ENCODE data around the gene USP37. TPM values are rescaled to one million over a fixed set of nuclear protein-coding genes. Genes with fewer than 3 reads are reported as not detected.

USP37 gene
- total RNA-seq = 7.9 and 11.8 TPM in 2 replicates

- peak; percentile 95 for DNase-seq (ENCODE audit: low read depth, low spot score)
These were observed at the start of gene USP37, which contains the start of gene CNOT9 for GRCh38 chr2:218568190-218569037. Gene USP37, minus strand, starts transcription at chr2:218568351. Its CDS starts 9,698 bp downstream, at chr2:218558653. Gene CNOT9, plus strand, starts transcription at chr2:218568839. Its CDS starts 116 bp downstream, at chr2:218568955.

- DNase-seq (ENCODE audit: low read depth, low spot score) = no peak
These were observed 47.7 kb upstream of the USP37 start for GRCh38 chr2:218615868-218616315.

- DNase-seq (ENCODE audit: low read depth, low spot score) = peak; percentile 49
These were observed 39.4 kb upstream of the USP37 start, which contains the start of gene PLCD4 for GRCh38 chr2:218607436-218608115. Gene PLCD4, plus strand, starts transcription at chr2:218607899. Its CDS starts 7,841 bp downstream, at chr2:218615740.

GRCh38 chr2:218605432-218605831 lies 37.3 kb upstream of the USP37 start:
- DNase-seq (ENCODE audit: low read depth, low spot score) = no peak

GRCh38 chr2:218585541-218585940 lies 17.4 kb upstream of the USP37 start:
- DNase-seq (ENCODE audit: low read depth, low spot score) = no peak

- no peak for DNase-seq (ENCODE audit: low read depth, low spot score)
These were observed 16.1 kb upstream of the USP37 start for GRCh38 chr2:218583983-218584850.

- DNase-seq (ENCODE audit: low read depth, low spot score) = no peak
These were observed 13.9 kb upstream of the USP37 start for GRCh38 chr2:218582076-218582475.

GRCh38 chr2:218578272-218578877 lies 10.2 kb upstream of the USP37 start:
- DNase-seq (ENCODE audit: low read depth, low spot score) = no peak

GRCh38 chr2:218577482-218578220 lies 9.5 kb upstream of the USP37 start:
- no peak for DNase-seq (ENCODE audit: low read depth, low spot score)

- no peak for DNase-seq (ENCODE audit: low read depth, low spot score)
These were observed 8.7 kb upstream of the USP37 start for GRCh38 chr2:218576854-218577253.

- no peak for DNase-seq (ENCODE audit: low read depth, low spot score)
These were observed 2.7 kb upstream of the USP37 start for GRCh38 chr2:218570850-218571249.

- no peak for DNase-seq (ENCODE audit: low read depth, low spot score)
These were observed 1.7 kb upstream of the USP37 start for GRCh38 chr2:218569661-218570500.

- DNase-seq (ENCODE audit: low read depth, low spot score) = no peak
These were observed 884 bp upstream of the USP37 start for GRCh38 chr2:218569038-218569431.

GRCh38 chr2:218567797-218568189 lies 358 bp downstream of the USP37 start:
- DNase-seq (ENCODE audit: low read depth, low spot score) = no peak

GRCh38 chr2:218566296-218566695 lies 1.9 kb downstream of the USP37 start:
- DNase-seq (ENCODE audit: low read depth, low spot score) = no peak

GRCh38 chr2:218564056-218564455 lies 4.1 kb downstream of the USP37 start:
- no peak for DNase-seq (ENCODE audit: low read depth, low spot score)

GRCh38 chr2:218558986-218559385 lies 9.2 kb downstream of the USP37 start:
- no peak for DNase-seq (ENCODE audit: low read depth, low spot score)

- DNase-seq (ENCODE audit: low read depth, low spot score) = no peak
These were observed 10.2 kb downstream of the USP37 start for GRCh38 chr2:218557941-218558340.

GRCh38 chr2:218555527-218555926 lies 12.6 kb downstream of the USP37 start:
- DNase-seq (ENCODE audit: low read depth, low spot score) = no peak

All from pulmonary artery endothelial cell (primary cell).